ENCODE measurements around the gene SPRR2F. TPM values are rescaled to one million over a fixed set of nuclear protein-coding genes. Genes with fewer than 3 reads are reported as not detected.

Gene SPRR2F
- total RNA-seq (2022; extraction: Qiagen RNA extraction; ENCODE audit: low read depth): not detected in 5 replicates

GRCh38 chr1:153113416-153113815, at the start of gene SPRR2F:
SPRR2F (minus strand) TSS chr1:153113516; CDS start chr1:153112733, 783 bp downstream.

DNA sequence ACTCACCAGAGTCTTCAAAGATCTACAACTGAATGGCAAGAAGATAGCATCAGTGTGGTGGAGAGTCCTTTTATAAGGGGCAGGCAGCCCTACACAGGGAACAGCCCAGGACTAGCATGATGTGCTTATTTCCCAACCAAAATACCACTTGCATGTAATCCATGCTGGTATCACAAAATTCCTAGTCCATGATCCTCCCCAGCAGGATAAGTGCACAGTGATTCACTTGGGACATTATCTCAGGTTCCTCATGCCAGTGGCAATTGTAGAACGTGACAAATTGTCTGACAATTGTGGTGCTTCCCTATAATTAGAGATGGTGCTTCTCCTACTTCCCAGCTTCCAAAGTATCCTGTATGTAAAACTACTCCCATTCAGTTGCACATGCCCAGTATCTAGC, 37.5 kb upstream of the SPRR2F start, which contains the start of gene SPRR2G:
SPRR2G (minus strand) TSS at position 45 of the 400 bp plus-strand sequence. CDS start 780 bp downstream, outside the sequence.

GRCh38 chr1:153094426-153094825, 18.9 kb downstream of the SPRR2F start, which contains the start of gene SPRR2E:
SPRR2E (minus strand) TSS chr1:153094526; CDS start chr1:153093751, 775 bp downstream.

GRCh38 chr1:153071511-153071910, 41.8 kb downstream of the SPRR2F start, which contains the start of gene SPRR2B:
SPRR2B (minus strand) TSS chr1:153071611; CDS start chr1:153070839, 772 bp downstream.

Other genes with a start within 250 kb of the SPRR2F start
- gene SMCP, start 235.2 kb downstream of the SPRR2F start, total RNA-seq (2022; extraction: Qiagen RNA extraction; ENCODE audit: low read depth): not detected in 5 replicates
- 0.08 TPM in 1 of 5 replicates, not detected in the others for gene IVL, start 205.0 kb downstream of the SPRR2F start, total RNA-seq (2022; extraction: Qiagen RNA extraction; ENCODE audit: low read depth)
- not detected in 5 replicates for gene SPRR5, start 166.3 kb downstream of the SPRR2F start, total RNA-seq (2022; extraction: Qiagen RNA extraction; ENCODE audit: low read depth)
- gene SPRR4, start 142.9 kb downstream of the SPRR2F start, total RNA-seq (2022; extraction: Qiagen RNA extraction; ENCODE audit: low read depth): not detected in 5 replicates
- not detected in 5 replicates for gene SPRR1A, start 129.4 kb downstream of the SPRR2F start, total RNA-seq (2022; extraction: Qiagen RNA extraction; ENCODE audit: low read depth)
- not detected in 5 replicates for gene SPRR3, start 111.8 kb downstream of the SPRR2F start, total RNA-seq (2022; extraction: Qiagen RNA extraction; ENCODE audit: low read depth)
- gene SPRR1B, start 82.3 kb downstream of the SPRR2F start, total RNA-seq (2022; extraction: Qiagen RNA extraction; ENCODE audit: low read depth): not detected in 5 replicates
- gene SPRR2D, start 72.4 kb downstream of the SPRR2F start, total RNA-seq (2022; extraction: Qiagen RNA extraction; ENCODE audit: low read depth): not detected in 5 replicates
- gene SPRR2A, start 56.0 kb downstream of the SPRR2F start, total RNA-seq (2022; extraction: Qiagen RNA extraction; ENCODE audit: low read depth): not detected in 5 replicates
- not detected in 5 replicates for gene SPRR2B, start 41.9 kb downstream of the SPRR2F start, total RNA-seq (2022; extraction: Qiagen RNA extraction; ENCODE audit: low read depth)
- gene SPRR2E, start 19.0 kb downstream of the SPRR2F start, total RNA-seq (2022; extraction: Qiagen RNA extraction; ENCODE audit: low read depth): not detected in 5 replicates
- not detected in 5 replicates for gene SPRR2G, start 37.4 kb upstream of the SPRR2F start, total RNA-seq (2022; extraction: Qiagen RNA extraction; ENCODE audit: low read depth)
- not detected in 5 replicates for gene LELP1, start 89.9 kb upstream of the SPRR2F start, total RNA-seq (2022; extraction: Qiagen RNA extraction; ENCODE audit: low read depth)
- gene PRR9, start 104.1 kb upstream of the SPRR2F start, total RNA-seq (2022; extraction: Qiagen RNA extraction; ENCODE audit: low read depth): not detected in 5 replicates
- gene LORICRIN, start 146.2 kb upstream of the SPRR2F start, total RNA-seq (2022; extraction: Qiagen RNA extraction; ENCODE audit: low read depth): not detected in 5 replicates
- gene PGLYRP3, start 199.4 kb upstream of the SPRR2F start, total RNA-seq (2022; extraction: Qiagen RNA extraction; ENCODE audit: low read depth): not detected in 5 replicates
- not detected in 5 replicates for gene PGLYRP4, start 235.3 kb upstream of the SPRR2F start, total RNA-seq (2022; extraction: Qiagen RNA extraction; ENCODE audit: low read depth)
- gene S100A9, start 244.3 kb upstream of the SPRR2F start, total RNA-seq (2022; extraction: Qiagen RNA extraction; ENCODE audit: low read depth): 0.38 to 2.0 TPM (median 1.1 TPM) in 5 replicates